Smooth muscle cell of bladder (primary cell): Measurements from ENCODE around the gene PGM2. TPM values are rescaled to one million over a fixed set of nuclear protein-coding genes. Genes with fewer than 3 reads are reported as not detected.

Experiments
- total RNA-seq: library from RNA; depleted of rRNA; stranded (reverse); fragments of >200 nt; gene quantifications from 2 replicates; pipeline ENCODE4 v1.2.3, GENCODE V29; 2014

PGM2 gene
- 13.0 and 14.2 TPM in 2 replicates for total RNA-seq

GRCh38 chr4:37826295-37827029, at the start of gene PGM2:
TSS of gene PGM2 (plus strand) at chr4:37826686. CDS start at chr4:37826733, 47 bp downstream.

DNA sequence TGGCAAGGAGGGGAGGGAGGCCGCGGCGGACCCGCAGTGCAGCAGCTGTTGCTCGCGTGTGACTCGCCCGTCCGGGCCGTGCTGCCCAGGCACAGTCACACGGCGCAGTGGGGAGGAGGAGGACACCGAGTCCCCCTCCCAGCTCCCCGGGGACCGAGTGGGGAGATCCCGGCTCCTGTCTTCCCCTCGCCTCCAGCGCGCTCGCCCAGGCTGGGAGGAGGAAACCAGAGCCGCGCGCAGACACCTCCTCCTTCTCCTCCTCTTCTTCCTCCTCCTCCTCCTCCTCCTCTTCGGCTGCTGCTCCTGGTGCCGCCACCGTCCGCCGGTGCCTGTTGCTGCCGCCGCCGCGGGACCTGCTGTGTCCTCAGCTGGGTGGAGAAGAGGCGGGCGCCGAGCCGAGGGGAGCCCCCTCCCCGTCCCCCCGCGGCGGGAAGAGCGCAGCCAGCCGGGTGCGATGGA, 64.3 kb downstream of the PGM2 start, which contains the start of gene TBC1D1:
Gene TBC1D1, plus strand, starts transcription at position 284 of the 459 bp plus-strand sequence. CDS start 11,012 bp downstream, outside the sequence.

Other genes starting within 250 kb of the PGM2 start
- gene RELL1, start 140.3 kb upstream of the PGM2 start, total RNA-seq: 93.4 and 97.6 TPM in 2 replicates
- gene TBC1D1, start 64.4 kb downstream of the PGM2 start, total RNA-seq: 44.1 and 50.4 TPM in 2 replicates
- gene PTTG2, start 133.7 kb downstream of the PGM2 start, total RNA-seq: not detected in 2 replicates